ENCODE measurements around the gene LAMB2.
A peak's percentile ranks its signal among the peaks of the same experiment; 100 is the strongest.

The LAMB2 gene

DNA sequence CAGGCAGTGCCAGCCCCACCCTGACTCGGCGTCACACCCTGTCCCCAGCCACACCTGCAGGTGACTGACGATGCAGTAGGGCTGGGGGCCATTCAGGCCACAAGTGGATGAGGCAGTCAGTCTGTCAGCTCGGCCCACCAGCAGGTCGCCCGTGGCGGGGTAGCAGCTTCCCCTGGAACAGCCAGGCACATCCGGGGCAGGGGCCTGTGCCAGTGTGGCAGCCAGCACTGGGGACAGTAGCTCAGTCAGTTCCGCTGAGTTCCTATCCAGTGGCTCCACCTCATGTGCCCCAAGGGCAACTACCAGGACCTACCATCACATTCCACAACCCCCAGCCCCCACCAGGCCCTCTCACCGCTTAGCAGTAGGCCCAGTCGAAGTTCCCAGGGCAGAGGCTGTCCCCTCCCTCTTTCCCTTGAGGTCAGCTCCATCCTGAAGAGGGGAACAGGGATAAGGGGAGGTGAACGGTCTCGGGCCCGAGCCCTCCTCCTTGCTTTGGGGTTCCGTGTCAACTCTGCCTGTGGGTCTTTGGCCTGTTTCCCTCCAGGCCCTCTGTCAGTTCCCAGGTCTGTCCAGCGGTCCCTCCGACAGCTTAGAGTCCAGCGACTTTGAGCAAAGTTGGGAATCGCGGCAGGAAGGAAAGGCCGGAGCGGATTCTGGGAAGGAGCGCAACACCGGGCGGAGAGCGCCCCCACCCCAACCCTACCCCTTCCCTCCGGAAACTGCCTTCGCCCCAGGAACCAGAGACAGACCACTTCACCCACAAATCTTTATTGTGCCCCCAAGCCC lies at the start of gene LAMB2:
LAMB2 (minus strand) TSS at position 614 of the 789 bp plus-strand sequence; CDS start at position 431, 183 bp downstream.
- DNase-seq: no peak

GRCh38 chr3:49181351-49181750 lies 48.5 kb upstream of the LAMB2 start:
- no peak for DNase-seq

DNA sequence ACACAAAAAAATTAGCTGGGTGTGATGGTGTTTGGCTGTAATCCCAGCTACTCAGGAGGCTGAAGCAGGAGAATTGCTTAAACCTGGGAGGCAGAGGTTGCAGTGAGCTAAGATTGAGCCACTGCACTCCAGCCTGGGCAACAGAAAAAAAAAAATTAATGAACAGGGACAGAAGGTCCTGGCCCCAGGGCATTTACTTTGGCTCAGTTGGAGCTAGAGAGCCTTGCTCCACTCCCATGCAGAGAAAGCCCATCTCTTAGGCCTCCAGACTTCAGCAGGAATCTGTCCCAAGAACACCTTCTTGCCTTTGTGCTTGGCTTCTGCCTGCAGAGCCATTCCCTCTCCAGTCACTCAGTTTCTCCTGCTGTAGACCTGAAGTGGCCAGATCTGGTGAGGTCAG lies 47.3 kb upstream of the LAMB2 start:
- DNase-seq: no peak

DNA sequence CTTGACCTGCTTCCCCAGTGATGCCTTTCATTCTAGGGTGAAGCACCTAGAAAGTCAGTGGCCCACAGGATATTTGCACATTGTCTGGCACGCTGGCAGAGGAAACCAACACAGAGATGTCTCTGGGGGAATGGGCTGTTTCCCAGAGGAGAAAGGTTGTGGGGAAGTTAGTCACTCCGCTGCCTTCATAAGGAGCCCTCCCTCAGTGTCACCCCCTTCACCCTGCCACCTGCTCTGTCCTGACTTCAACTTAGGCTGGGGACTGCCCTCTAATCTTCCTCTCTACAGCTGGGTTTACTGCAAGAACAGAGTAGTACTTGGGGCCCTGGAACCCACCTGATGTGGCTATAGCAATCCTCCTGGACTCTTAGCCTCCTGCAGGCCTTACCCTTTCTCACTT lies 44.2 kb upstream of the LAMB2 start:
- no peak for DNase-seq

- DNase-seq: no peak
Measured at GRCh38 chr3:49175530-49175929, 42.7 kb upstream of the LAMB2 start.

DNA sequence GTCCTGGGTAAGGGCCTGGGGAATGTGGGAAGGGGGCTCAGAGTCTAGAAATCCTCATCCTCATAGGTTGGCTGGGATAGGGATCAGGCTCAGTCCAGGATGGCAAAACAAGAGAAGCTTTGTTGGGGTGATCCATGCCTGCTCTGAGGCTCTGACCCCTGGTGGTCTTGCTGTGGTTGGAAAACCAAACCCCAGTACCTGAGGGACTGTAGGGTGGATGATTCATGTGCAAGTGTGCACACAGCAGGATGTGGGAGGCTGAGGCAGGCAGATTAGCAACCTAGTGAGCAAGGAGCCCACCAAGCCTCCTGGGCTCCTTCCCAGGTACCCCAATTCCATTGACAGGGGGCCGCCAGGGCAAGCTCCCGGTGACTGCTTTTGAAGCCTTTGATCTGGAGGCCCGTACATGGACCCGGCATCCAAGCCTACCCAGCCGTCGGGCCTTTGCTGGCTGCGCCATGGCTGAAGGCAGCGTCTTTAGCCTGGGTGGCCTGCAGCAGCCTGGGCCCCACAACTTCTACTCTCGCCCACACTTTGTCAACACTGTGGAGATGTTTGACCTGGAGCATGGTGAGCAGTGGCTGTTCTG lies 41.6 kb upstream of the LAMB2 start:
- no peak for DNase-seq

DNA sequence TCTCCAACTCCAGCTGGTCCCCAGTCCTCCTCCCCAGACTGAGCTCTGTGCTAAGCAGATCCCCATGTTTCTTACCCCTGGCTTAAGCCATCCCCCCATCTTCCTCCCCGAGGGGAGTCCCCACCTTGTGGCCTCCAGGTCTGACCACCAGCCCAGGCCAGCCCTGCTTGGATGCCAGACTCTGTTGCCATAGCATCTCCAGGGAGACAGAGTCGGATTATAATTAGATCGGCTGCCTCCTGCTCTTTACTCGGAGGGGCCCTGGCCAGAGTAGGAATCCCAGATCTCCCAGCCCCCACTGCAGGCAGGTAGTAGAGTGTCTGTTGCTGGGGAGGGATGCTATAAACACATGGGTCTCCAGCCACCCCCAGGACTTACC lies 40.9 kb upstream of the LAMB2 start:
- no peak for DNase-seq

GRCh38 chr3:49173116-49173791 lies 40.4 kb upstream of the LAMB2 start:
- no peak for DNase-seq

GRCh38 chr3:49172551-49173041 lies 39.7 kb upstream of the LAMB2 start:
- no peak for DNase-seq

GRCh38 chr3:49171775-49172500 lies 39.1 kb upstream of the LAMB2 start:
- DNase-seq: no peak

DNA sequence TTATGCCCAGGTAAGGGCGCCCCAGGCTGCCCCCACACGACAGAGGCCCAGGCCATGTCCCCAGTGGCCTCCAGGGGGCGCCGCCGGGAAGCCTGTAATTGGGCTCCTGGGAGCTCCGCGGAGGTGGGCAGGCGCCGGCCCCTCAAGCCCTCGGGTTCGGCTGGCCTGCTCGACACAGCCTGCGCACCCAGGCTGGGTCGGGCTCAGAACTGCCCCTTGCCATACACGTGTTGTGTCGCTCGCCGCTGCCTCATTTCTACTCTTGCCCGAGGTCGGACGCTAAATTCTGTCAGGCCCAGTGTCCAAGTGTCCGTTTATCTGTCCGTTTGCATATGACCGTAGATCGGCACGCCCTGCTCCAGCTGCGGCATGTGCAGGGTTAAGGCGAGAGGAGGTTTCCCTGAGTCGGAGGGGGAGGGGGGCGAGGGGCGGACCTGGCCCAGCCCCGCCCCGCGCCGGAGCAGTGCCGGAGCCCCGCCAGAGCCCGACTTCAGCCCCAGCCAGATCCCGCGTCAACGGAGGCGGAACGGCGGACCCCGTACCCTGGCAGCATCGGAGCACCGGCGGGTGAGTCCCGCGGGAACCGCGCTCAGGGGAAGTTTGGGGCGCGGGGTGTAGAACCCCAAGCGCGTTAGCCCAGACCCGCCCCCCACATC lies 38.4 kb upstream of the LAMB2 start, which contains the start of gene KLHDC8B:
KLHDC8B (plus strand) TSS at position 480 of the 656 bp plus-strand sequence. CDS start 1,172 bp downstream, outside the sequence.
- peak; percentile 76 to 85 for DNase-seq

DNA sequence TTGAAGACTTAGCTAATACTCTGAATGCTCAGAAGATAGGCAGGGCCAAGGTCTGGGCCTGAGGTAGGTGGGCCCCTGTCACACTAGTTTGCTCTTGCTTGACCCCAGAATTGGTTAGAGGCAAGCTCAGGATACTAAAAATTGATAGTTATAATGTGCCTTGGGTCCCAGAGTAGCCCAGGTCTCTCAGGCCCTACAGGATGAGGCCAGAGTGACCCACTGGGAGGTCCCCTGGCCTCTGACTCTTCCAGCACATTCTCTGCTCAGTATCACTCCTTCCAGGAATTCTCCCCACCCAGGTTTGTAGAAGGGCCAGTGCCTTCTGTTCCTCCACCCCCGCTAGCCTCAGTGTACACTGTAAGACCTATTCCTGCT lies 37.9 kb upstream of the LAMB2 start:
- no peak for DNase-seq

DNA sequence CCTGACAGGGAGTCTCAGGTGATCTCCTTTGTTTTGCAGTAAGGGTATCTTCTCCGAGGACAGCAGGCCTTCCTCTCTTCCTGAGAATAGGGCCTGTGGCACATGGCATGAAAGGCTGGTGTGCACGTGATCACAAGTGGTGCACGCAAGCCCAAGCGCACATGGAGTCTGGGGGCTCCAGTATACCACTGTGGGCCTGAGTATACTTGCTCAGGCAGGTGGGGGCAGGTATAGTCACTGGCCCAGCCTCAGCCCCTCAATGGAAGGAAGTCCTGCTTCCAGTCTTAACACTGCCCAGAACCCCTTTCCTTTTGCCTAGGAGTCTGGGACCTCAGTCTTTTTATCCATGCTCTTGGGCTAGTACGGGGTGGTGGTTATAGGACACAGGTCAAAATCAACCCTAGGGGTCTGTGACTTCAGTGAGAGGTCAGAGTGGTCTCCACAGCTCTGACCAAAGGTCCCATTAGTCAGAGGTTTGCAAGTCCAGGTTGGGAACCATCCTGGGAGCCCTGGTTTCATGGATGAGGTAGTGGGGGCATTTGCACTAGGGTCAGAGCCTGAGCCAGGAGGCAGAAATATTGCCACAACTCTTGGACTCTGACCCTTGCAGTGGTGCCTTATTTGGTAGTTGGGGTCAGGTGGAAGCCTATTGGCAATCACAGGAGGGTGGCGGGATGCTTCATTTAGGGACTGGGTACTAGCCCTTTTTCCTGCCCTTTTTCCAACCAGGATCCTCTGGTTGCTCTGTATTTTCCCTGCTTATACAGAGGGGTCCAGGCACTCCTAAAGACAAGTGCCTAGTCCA lies 34.1 kb upstream of the LAMB2 start:
- DNase-seq: no peak

DNA sequence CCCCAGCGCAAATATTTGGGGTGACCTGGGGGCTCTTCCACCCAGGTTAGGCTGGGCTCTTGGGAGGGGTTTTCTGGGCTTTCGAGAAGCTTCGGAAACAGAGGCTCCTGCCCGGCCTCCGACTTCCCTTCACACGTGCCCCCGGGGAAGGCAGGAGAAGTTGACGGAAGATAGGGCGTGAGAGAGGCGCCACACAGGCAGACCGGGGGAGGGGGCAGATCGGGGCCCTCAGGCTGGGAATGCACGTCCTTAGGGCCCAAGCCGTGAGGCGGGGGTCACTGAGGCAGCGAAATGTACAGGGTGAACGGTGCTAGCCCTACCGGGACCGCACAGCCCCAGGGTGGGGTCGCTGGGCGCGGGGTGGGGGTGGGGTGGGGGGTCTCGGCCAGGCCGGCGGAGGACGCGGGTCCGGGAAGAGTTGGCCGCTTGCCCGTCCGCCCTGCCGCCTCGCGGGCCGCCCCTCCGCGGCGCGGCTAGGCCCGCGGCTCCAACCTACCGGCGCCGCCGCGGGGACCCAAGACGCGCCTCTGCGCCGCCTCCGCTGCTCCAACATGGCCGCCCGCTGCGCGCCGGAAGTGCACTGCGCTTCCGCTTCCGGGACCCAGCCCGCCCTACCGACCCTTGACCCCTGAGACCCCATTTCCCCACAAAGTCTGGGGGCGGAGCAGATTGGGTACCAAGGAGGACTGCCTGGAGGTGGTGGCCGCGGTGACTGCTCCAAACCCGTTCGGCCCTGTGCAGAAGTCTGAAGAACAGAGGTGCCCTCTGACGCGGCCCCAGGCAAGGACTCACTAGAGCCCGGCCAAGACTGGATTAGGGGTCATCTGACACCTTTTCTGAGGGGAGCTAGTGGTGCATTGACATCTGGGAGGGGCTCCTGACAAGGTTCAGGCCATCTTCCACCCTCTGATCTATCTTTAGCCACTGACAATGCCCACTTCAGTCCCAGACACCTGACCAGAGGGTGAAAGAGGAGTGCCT lies 33.2 kb upstream of the LAMB2 start, which contains the start of gene CCDC71:
CCDC71 (minus strand) TSS at position 561 of the 981 bp plus-strand sequence. CDS start 2,123 bp downstream, outside the sequence.
- DNase-seq: peak; percentile 78 to 83

DNA sequence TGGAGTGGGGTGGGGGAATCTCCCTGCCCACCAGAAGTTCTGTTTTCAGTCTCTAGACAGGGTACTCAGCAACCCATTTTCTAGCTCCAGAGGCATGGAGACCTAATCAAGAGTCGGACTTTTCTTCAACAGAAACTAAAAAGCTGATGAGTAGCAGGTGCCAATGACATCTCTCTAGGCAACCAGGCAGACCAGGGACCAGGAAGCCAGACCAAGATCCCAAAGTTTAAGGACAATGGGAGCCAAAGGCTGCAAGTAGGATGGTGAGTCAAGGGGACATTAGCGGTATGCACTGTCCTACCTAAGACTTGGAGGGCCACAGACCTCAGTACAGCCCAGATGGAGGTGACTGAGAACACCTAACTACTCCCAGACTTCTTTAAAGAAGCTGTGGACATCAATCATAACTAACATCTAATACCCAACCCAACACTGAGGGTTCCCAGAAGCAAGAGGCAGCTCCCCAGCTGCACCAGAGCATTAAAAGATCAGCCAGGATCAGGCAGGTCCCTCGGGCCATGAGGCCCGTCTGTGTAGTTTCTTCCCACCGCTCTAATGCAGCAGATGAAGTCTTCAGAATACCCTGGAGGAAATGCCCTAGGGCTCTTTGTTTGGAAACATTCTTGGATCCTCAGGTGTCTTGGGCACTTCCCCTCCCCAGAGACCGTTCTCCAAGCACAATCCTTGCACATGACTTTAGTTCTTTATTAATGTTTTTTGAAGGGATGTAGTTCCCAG lies 32.3 kb upstream of the LAMB2 start:
- DNase-seq: no peak

DNA sequence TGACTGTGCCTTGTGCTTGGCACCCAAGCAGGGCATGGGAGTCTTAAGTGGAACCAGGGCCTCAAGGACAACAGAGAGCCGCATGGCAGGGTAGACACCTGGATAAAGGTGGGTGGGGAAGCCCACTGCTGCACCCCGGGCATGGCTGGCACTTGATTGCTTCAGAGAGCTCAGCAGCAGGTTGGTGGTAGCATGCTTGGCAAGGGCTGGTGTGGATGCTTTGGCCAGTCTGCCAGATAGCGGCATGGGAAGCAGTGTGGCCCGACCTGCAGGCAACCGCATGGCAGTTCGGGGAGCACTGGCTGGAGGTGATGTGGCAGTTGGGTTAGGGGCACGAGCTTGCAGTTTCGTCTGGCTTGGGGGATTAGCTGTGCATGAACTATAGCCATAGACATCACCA lies 30.8 kb upstream of the LAMB2 start:
- no peak for DNase-seq

GRCh38 chr3:49162751-49163419 lies 30.0 kb upstream of the LAMB2 start:
- no peak for DNase-seq

DNA sequence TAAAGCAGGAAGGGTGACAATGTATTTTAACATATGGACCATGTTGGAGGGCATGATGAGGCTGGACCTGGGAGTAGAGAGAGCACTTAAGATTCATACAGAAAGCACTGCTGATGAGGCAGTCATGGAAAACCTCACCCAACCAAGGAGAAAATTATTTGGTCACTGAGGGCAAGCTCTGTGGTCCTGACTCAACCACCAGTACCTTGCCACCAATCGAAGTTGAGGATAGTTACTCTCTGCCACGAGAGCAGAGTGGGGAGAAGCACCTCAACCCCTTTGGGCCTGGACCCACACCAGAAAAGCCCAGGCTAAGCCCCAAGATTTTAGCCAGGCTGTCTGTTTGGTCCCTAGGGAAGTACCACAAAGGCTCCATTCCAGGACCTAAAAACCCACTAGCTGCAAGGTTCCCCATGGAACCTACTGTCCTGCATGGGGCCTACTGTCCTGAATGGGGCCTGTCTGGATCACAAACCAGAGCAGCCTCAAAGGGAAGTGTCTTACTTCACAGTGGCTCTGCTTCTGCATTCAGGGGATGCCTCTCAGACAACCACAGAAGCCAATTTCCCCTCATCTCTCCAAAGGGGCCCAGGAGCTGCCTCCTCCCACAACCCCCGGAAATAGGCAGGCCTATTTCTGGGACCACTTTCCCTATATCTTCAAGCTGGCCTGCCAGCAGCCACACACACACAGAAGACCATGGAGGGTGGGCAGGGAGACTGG lies 29.1 kb upstream of the LAMB2 start:
- no peak for DNase-seq
